Fibroblast of lung (primary cell): ENCODE measurements around the gene LRRC9.

ENCODE experiments used
- EZH2 ChIP-seq: IDR thresholded peaks from 2 replicates; pipeline ENCODE4 v1.5.1; 2012; ENCODE audit warnings: low read length, control low read depth, mild to moderate bottlenecking; ENCODE audit errors: missing control alignments
- TF ChIP-seq, protein P1 (sequence below), 2 donors: IDR thresholded peaks in 1 of 2; conservative IDR thresholded peaks in 1 of 2; 1 replicate in 1 of 2; 2 replicates in 1 of 2; pipeline ENCODE4 v1.5.1; 2011 to 2012; ENCODE audit warnings: low read length in 2 of 2, control low read depth in 1 of 2, inconsistent platforms in 1 of 2, low read depth in 1 of 2, mild to moderate bottlenecking in 1 of 2

DNA sequence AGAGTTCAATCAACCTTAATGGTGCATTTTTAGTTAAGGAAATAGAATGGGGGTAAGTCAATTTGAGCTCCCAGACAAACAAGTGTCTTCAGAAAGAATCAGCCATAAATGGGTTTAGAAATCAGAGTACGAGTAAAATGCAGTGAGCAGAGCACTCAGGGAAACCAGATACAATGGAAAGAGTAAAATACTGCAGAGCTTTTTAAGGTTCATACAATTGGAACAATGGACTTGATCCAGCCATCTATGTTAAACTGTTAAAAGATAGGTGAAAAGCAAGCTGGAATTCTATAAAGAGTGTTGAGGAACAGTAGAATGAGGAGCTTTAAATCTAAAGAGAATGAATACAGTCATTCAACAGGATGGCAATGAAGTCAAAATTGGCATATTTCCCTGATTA is 147.9 kb downstream of the LRRC9 start:
- TF ChIP-seq, protein P1, sequence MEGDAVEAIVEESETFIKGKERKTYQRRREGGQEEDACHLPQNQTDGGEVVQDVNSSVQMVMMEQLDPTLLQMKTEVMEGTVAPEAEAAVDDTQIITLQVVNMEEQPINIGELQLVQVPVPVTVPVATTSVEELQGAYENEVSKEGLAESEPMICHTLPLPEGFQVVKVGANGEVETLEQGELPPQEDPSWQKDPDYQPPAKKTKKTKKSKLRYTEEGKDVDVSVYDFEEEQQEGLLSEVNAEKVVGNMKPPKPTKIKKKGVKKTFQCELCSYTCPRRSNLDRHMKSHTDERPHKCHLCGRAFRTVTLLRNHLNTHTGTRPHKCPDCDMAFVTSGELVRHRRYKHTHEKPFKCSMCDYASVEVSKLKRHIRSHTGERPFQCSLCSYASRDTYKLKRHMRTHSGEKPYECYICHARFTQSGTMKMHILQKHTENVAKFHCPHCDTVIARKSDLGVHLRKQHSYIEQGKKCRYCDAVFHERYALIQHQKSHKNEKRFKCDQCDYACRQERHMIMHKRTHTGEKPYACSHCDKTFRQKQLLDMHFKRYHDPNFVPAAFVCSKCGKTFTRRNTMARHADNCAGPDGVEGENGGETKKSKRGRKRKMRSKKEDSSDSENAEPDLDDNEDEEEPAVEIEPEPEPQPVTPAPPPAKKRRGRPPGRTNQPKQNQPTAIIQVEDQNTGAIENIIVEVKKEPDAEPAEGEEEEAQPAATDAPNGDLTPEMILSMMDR (conservative IDR thresholded peaks at IDR 0.05 in 1 of 2, IDR thresholded peaks at IDR 0.05 in 1 of 2; ENCODE audit: low read depth in 1 of 2, low read length in 2 of 2): no peak
- TF ChIP-seq EZH2: no peak
